Keratinocyte (primary cell): ENCODE measurements around the gene SPTBN2. TPM values are rescaled to one million over a fixed set of nuclear protein-coding genes. Genes with fewer than 3 reads are reported as not detected.

Experiments used
- DNase-seq: peaks from one replicate; pipeline ENCODE4 v3.0.0-alpha.2; 2011; ENCODE audit warnings: low read depth, missing footprints, low spot score
- FAIRE-seq: peaks from 2 replicates; lab custom pipeline; 2011; peaks lifted over from hg19 to GRCh38; lab: Jason Lieb, UNC
- H2AFZ ChIP-seq: 2 replicates; pipeline ENCODE4 v1.6.0; 2012; ENCODE audit warnings: low read length, control low read depth, inconsistent platforms; ENCODE audit not compliant: control insufficient read depth
- H3K27ac ChIP-seq: 2 replicates; pipeline ENCODE4 v1.5.1; 2011; ENCODE audit warnings: low read length; ENCODE audit not compliant: control insufficient read depth, insufficient read depth
- H3K27me3 ChIP-seq: 3 replicates; pipeline ENCODE4 v1.6.0; 2011; ENCODE audit warnings: low read length; ENCODE audit not compliant: control insufficient read depth, insufficient read depth; ENCODE audit errors: extremely low read depth
- H3K36me3 ChIP-seq, 2 experiments: 2 replicates in 1 of 2; 3 replicates in 1 of 2; pipeline ENCODE4 v1.5.1; 2011; ENCODE audit warnings: low read length in 2 of 2, mild to moderate bottlenecking in 1 of 2; ENCODE audit not compliant: control insufficient read depth in 2 of 2, insufficient read depth in 2 of 2; ENCODE audit errors: extremely low read depth in 1 of 2
- H3K4me1 ChIP-seq: 3 replicates; pipeline ENCODE4 v1.5.1; 2011; ENCODE audit warnings: low read length; ENCODE audit not compliant: control insufficient read depth, insufficient read depth; ENCODE audit errors: extremely low read depth
- H3K4me2 ChIP-seq: 3 replicates; pipeline ENCODE4 v1.6.0; 2011; ENCODE audit warnings: low read depth, low read length; ENCODE audit not compliant: control insufficient read depth, insufficient read depth; ENCODE audit errors: extremely low read depth
- H3K4me3 ChIP-seq, 3 experiments: fragments of 200-600 bp in 1 of 3; sonication (generic) in 1 of 3; 2 replicates in 2 of 3; 3 replicates in 1 of 3; pipeline ENCODE4 v1.5.1; 2011 to 2016; ENCODE audit warnings: low read length in 3 of 3, mild to moderate bottlenecking in 3 of 3, control low read depth in 2 of 3, inconsistent platforms in 1 of 3, low read depth in 1 of 3, mixed read lengths in 1 of 3, mixed run types in 1 of 3, moderate library complexity in 1 of 3; ENCODE audit not compliant: control insufficient read depth in 2 of 3, insufficient read depth in 2 of 3; ENCODE audit errors: extremely low read depth in 1 of 3
- H3K79me2 ChIP-seq: 2 replicates; pipeline ENCODE4 v1.6.0; 2012; ENCODE audit warnings: low read length; ENCODE audit not compliant: control insufficient read depth, insufficient read depth
- H3K9ac ChIP-seq: 3 replicates; pipeline ENCODE4 v1.6.0; 2011; ENCODE audit warnings: low read length; ENCODE audit not compliant: control insufficient read depth, insufficient read depth; ENCODE audit errors: extremely low read depth
- H3K9me1 ChIP-seq: 3 replicates; pipeline ENCODE4 v1.6.0; 2011; ENCODE audit warnings: low read length; ENCODE audit not compliant: control insufficient read depth, insufficient read depth; ENCODE audit errors: extremely low read depth
- H3K9me3 ChIP-seq: 2 replicates; pipeline ENCODE4 v1.5.1; 2012; ENCODE audit warnings: low read depth, low read length; ENCODE audit not compliant: control insufficient read depth
- H4K20me1 ChIP-seq: 3 replicates; pipeline ENCODE4 v1.6.0; 2011; ENCODE audit warnings: low read length; ENCODE audit not compliant: control insufficient read depth, insufficient read depth; ENCODE audit errors: extremely low read depth
- EZH2 ChIP-seq: IDR thresholded peaks from one replicate; pipeline ENCODE4 v1.6.1; 2012; ENCODE audit warnings: inconsistent platforms, mild to moderate bottlenecking, low read length, moderate library complexity
- dilution Hi-C: fragments of 300-500 bp; cut with MboI; formaldehyde crosslinking; loops from one replicate; pipeline ENCODE4 v1.7.0; 2020; ENCODE audit warnings: low sequenced_read_pairs; ENCODE audit not compliant: extremely low pct_ligation_motif_present
- polyA plus RNA-seq, 5 experiments: library from polyadenylated mRNA; depleted of rRNA in 3 of 5; stranded (reverse) in 3 of 5; stranded (forward) in 1 of 5; unstranded in 1 of 5; fragments of >200 nt; gene quantifications; 1 replicate in 1 of 5; 2 replicates in 3 of 5; 3 replicates in 1 of 5; pipeline versions ENCODE4 v1.2.1 to v1.2.3, GENCODE V29; 2011 to 2012; ENCODE audit warnings: missing spikeins in 2 of 5, low read depth in 1 of 5, low replicate concordance in 1 of 5
- TF ChIP-seq, protein P1 (sequence below), 3 experiments: IDR thresholded peaks in 1 of 3; conservative IDR thresholded peaks in 1 of 3; optimal IDR thresholded peaks in 1 of 3; 2 replicates in 2 of 3; 3 replicates in 1 of 3; pipeline versions ENCODE3 to v1.5.1; 2011; ENCODE audit warnings: low read length in 3 of 3, mild to moderate bottlenecking in 3 of 3, moderate library complexity in 2 of 3, control low read depth in 1 of 3, inconsistent platforms in 1 of 3; ENCODE audit not compliant: insufficient read depth in 2 of 3; ENCODE audit errors: extremely low read depth in 1 of 3

Gene SPTBN2
- polyA plus RNA-seq, 1 donor (not counting 4 experiments of a cell fraction or from before 2014, with no cell fraction given), result 7.8 TPM

DNA sequence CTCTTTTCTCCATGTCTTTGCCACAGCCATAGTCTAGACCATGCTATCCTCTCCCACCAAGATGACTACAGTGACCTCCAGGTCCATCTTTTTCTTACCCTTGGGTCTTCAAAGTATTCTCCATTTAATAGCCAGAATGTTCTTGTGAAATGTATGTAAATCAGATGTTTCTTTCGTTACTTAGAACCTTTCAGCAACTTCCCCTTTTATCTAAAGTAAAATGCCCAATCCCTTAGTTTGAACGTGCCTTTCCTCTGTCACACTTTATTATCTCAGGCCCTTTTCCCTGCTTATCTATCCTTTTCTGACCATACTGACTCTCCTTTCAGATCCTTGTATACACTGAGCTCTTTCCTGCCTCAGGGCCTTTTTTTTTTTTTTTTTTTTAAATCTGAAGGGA is 69.3 kb downstream of the SPTBN2 start:
- DNase-seq (no peak), FAIRE-seq (no peak)
- Histone ChIP-seq H3K9me3 (no peaks in the 10 kb centered on the region), H3K4me2 (no peak overlapping the region), H3K4me3 (no peak overlapping the region), H2AFZ (no peak overlapping the region), H3K36me3 (peaks cover 4 to 8% of the 10 kb centered on the region in 2 experiments), H3K27me3 (no peaks in the 10 kb centered on the region), H3K79me2 (peaks cover 7% of the 10 kb centered on the region), H3K9ac (no peak overlapping the region), H3K27ac (no peak overlapping the region), H3K9me1 (peaks cover 2% of the 10 kb centered on the region), H4K20me1 (no peaks in the 10 kb centered on the region), H3K4me1 (no peaks in the 10 kb centered on the region)
- TF ChIP-seq, protein P1, sequence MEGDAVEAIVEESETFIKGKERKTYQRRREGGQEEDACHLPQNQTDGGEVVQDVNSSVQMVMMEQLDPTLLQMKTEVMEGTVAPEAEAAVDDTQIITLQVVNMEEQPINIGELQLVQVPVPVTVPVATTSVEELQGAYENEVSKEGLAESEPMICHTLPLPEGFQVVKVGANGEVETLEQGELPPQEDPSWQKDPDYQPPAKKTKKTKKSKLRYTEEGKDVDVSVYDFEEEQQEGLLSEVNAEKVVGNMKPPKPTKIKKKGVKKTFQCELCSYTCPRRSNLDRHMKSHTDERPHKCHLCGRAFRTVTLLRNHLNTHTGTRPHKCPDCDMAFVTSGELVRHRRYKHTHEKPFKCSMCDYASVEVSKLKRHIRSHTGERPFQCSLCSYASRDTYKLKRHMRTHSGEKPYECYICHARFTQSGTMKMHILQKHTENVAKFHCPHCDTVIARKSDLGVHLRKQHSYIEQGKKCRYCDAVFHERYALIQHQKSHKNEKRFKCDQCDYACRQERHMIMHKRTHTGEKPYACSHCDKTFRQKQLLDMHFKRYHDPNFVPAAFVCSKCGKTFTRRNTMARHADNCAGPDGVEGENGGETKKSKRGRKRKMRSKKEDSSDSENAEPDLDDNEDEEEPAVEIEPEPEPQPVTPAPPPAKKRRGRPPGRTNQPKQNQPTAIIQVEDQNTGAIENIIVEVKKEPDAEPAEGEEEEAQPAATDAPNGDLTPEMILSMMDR (optimal IDR thresholded peaks at IDR 0.05 in 1 of 3, IDR thresholded peaks at IDR 0.05 in 1 of 3, conservative IDR thresholded peaks at IDR 0.05 in 1 of 3; ENCODE audit: extremely low read depth in 1 of 3, insufficient read depth in 2 of 3, low read length in 3 of 3), result no peak
- no peak for TF ChIP-seq EZH2
- dilution Hi-C loops, result no loop called here

DNA sequence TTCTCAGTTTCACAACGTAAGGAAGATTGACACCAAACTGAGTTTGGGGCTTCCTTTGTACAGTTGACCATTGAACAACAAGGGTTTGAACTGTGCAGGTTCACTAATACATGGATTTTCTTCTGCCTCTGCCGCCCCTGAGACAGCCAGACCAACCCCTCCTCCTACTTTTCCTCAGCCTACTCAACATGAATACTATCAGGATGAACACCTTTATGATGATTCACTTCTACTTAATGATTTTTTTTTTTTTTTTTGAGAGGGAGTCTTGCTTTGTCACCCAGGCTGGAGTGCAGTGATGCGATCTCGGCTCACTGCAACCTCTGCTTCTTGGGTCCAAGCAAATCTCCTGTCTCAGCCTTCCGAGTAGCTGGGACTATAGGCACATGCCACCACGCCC is 75.9 kb downstream of the SPTBN2 start:
- Histone ChIP-seq H3K4me1 (peaks cover 8% of the 10 kb centered on the region), H3K9ac (no peak overlapping the region), H3K79me2 (peaks cover 32% of the 10 kb centered on the region), H3K9me1 (no peaks in the 10 kb centered on the region), H3K36me3 (peaks cover 7 to 10% of the 10 kb centered on the region in 2 experiments), H3K4me3 (no peak overlapping the region), H2AFZ (no peak overlapping the region), H3K27me3 (no peaks in the 10 kb centered on the region), H3K9me3 (no peaks in the 10 kb centered on the region), H3K27ac (no peak overlapping the region), H3K4me2 (no peak overlapping the region), H4K20me1 (no peaks in the 10 kb centered on the region)
- dilution Hi-C loops, result no loop called here
- no peak for DNase-seq
- TF ChIP-seq, protein P1 (optimal IDR thresholded peaks at IDR 0.05 in 1 of 3, IDR thresholded peaks at IDR 0.05 in 1 of 3, conservative IDR thresholded peaks at IDR 0.05 in 1 of 3; ENCODE audit: extremely low read depth in 1 of 3, insufficient read depth in 2 of 3, low read length in 3 of 3), result no peak
- no peak for TF ChIP-seq EZH2
- no peak for FAIRE-seq
